HepG2 (cell line): ENCODE measurements around the gene VWA1. TPM values are rescaled to one million over a fixed set of nuclear protein-coding genes. Genes with fewer than 3 reads are reported as not detected.
A peak's percentile ranks its signal among the peaks of the same experiment; 100 is the strongest.

ENCODE experiments used
- ARNT2 ChIP-seq: sonication (generic); formaldehyde crosslinking; IDR thresholded peaks from 2 replicates; pipeline ENCODE4 v1.8.0; 2022; ENCODE audit warnings: mild to moderate bottlenecking, low read depth, missing genetic modification reagents, moderate library complexity
- FOXK2 ChIP-seq: fragments of 450-650 bp; IDR thresholded peaks from 2 replicates; pipeline ENCODE4 v1.6.1; 2016
- FOXO1 ChIP-seq: sonication (generic); formaldehyde crosslinking; IDR thresholded peaks from 2 replicates; pipeline ENCODE4 v1.4.0; 2020; ENCODE audit warnings: missing genetic modification reagents
- GATAD2A ChIP-seq: IDR thresholded peaks from 2 replicates; pipeline ENCODE4 v1.6.1; 2016
- PAWR ChIP-seq: sonication (generic); formaldehyde crosslinking; IDR thresholded peaks from 2 replicates; pipeline ENCODE4 v1.4.0; 2020; ENCODE audit warnings: missing genetic modification reagents, mild to moderate bottlenecking, borderline replicate concordance
- POLR2G ChIP-seq: fragments of 200-400 bp; formaldehyde crosslinking; IDR thresholded peaks from 2 replicates; pipeline ENCODE4 v1.6.1; 2018; ENCODE audit warnings: mild to moderate bottlenecking, low read depth, low read length, moderate library complexity
- SSRP1 ChIP-seq: IDR thresholded peaks from 2 replicates; pipeline ENCODE4 v1.6.1; 2016; ENCODE audit warnings: control low read depth
- ZFP1 ChIP-seq: IDR thresholded peaks from 2 replicates; pipeline ENCODE4 v1.6.1; 2016
- ZNF501 ChIP-seq: sonication (generic); formaldehyde crosslinking; IDR thresholded peaks from 2 replicates; pipeline ENCODE4 v1.5.1; 2020; ENCODE audit warnings: mild to moderate bottlenecking, moderate library complexity, missing genetic modification reagents
- ZNF543 ChIP-seq: sonication (generic); formaldehyde crosslinking; IDR thresholded peaks from 2 replicates; pipeline ENCODE4 v1.4.0; 2020; ENCODE audit warnings: mild to moderate bottlenecking, missing genetic modification reagents
- ZNF619 ChIP-seq: sonication (generic); formaldehyde crosslinking; IDR thresholded peaks from 2 replicates; pipeline ENCODE4 v1.4.0; 2020; ENCODE audit warnings: mild to moderate bottlenecking, missing genetic modification reagents
- ZNF740 ChIP-seq: sonication (generic); formaldehyde crosslinking; IDR thresholded peaks from 2 replicates; pipeline ENCODE4 v1.4.0; 2020; ENCODE audit warnings: missing genetic modification reagents
- polyA plus RNA-seq, 8 experiments: library from polyadenylated mRNA; depleted of rRNA in 3 of 8; stranded (reverse) in 7 of 8; unstranded in 1 of 8; fragments of >200 nt; fragmentation: Illumina TruSeq in 4 of 8; extraction: Trizol in 4 of 8; gene quantifications; 2 replicates each; pipeline versions ENCODE4 v1.2.1 to v1.2.3, GENCODE V29; 2011 to 2016; ENCODE audit warnings: low read depth in 4 of 8, missing spikeins in 1 of 8, mixed read lengths in 1 of 8; ENCODE audit not compliant: insufficient read depth in 1 of 8
- total RNA-seq, 5 experiments: library from RNA; depleted of rRNA; stranded (reverse); fragments of >200 nt; fragmentation: Illumina TruSeq; extraction: Trizol; gene quantifications; 2 replicates each; pipeline ENCODE4 v1.2.3, GENCODE V29; 2016; ENCODE audit warnings: low read depth in 1 of 5
- TF ChIP-seq, protein P1 (sequence below): IDR thresholded peaks from 2 replicates; pipeline ENCODE4 v1.6.1; 2016; ENCODE audit warnings: low read depth
- TF ChIP-seq, protein P2 (sequence below): sonication (generic); formaldehyde crosslinking; IDR thresholded peaks from 2 replicates; pipeline ENCODE4 v1.4.0; 2020; ENCODE audit warnings: missing genetic modification reagents, borderline replicate concordance

The VWA1 gene
- total and polyA plus RNA-seq, 2 of the 13 experiments (the other 11 are each of a cell fraction or from before 2014, with no cell fraction given), result 40.9 to 57.5 TPM

DNA sequence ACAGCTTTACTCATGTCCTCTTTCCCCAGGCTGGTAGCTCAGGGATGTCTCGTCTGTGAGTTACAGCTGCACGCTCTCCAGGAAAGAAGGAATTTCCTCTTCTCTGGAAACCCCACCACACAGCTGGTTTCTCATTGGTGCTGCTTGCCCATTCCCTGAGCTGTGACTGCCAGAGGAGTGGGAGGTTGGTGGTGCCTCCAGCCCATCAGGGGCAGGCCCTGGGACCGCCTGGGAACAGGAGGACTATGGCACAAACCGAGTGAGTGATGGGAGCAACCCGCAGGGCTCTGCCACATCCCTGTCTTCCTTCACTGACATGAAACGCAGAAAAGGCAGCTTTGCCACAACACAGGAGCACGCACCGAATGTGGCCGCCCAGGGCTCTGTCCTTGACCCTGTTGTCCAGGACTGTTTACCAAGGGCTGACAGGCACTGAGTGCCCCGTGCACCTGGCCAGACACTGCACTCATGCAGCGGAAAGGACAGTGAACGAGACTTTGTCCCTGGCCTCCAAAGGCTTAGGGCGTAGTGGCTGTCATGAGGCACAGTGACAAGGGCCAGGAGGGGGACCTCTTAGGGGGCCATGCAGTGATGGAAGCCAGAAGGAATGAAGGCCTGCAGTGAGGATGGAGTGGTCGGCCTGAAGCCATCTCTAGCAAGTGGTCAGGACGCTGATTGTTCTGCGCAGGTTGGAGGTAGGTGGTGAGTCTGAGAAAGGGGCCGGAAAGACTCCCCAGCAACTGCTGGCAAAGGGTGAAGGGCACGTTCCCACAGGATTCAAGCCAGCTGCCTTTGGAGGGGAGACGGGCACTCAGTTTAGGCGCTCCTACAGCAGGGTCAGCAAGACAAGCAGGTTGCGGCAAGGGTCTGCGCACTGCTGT is 34.7 kb upstream of the VWA1 start (continued):
- TF ChIP-seq ARNT2, result peak; percentile 87
- TF ChIP-seq FOXO1 (CRISPR knock-in tag), result peak; percentile 100
- TF ChIP-seq, protein P1, sequence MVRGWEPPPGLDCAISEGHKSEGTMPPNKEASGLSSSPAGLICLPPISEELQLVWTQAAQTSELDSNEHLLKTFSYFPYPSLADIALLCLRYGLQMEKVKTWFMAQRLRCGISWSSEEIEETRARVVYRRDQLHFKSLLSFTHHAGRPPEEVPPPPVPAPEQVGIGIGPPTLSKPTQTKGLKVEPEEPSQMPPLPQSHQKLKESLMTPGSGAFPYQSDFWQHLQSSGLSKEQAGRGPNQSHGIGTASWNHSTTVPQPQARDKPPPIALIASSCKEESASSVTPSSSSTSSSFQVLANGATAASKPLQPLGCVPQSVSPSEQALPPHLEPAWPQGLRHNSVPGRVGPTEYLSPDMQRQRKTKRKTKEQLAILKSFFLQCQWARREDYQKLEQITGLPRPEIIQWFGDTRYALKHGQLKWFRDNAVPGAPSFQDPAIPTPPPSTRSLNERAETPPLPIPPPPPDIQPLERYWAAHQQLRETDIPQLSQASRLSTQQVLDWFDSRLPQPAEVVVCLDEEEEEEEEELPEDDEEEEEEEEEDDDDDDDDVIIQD (CRISPR knock-in tag), result peak; percentile 83
- TF ChIP-seq PAWR (CRISPR knock-in tag), result no peak
- peak; percentile 69 for TF ChIP-seq POLR2G
- TF ChIP-seq, protein P2, sequence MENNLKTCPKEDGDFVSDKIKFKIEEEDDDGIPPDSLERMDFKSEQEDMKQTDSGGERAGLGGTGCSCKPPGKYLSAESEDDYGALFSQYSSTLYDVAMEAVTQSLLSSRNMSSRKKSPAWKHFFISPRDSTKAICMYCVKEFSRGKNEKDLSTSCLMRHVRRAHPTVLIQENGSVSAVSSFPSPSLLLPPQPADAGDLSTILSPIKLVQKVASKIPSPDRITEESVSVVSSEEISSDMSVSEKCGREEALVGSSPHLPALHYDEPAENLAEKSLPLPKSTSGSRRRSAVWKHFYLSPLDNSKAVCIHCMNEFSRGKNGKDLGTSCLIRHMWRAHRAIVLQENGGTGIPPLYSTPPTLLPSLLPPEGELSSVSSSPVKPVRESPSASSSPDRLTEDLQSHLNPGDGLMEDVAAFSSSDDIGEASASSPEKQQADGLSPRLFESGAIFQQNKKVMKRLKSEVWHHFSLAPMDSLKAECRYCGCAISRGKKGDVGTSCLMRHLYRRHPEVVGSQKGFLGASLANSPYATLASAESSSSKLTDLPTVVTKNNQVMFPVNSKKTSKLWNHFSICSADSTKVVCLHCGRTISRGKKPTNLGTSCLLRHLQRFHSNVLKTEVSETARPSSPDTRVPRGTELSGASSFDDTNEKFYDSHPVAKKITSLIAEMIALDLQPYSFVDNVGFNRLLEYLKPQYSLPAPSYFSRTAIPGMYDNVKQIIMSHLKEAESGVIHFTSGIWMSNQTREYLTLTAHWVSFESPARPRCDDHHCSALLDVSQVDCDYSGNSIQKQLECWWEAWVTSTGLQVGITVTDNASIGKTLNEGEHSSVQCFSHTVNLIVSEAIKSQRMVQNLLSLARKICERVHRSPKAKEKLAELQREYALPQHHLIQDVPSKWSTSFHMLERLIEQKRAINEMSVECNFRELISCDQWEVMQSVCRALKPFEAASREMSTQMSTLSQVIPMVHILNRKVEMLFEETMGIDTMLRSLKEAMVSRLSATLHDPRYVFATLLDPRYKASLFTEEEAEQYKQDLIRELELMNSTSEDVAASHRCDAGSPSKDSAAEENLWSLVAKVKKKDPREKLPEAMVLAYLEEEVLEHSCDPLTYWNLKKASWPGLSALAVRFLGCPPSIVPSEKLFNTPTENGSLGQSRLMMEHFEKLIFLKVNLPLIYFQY, result peak; percentile 69
- 0 out of 2 replicates have a peak, but pooled peaks have one; percentile 30 for TF ChIP-seq ZNF740 (CRISPR knock-in tag)
- peak; percentile 97 for TF ChIP-seq ZNF543 (CRISPR knock-in tag)
- peak; percentile 96 for TF ChIP-seq FOXK2
- peak; percentile 81; the same call in 1 of the 2 replicates for TF ChIP-seq ZFP1 (CRISPR knock-in tag)
- TF ChIP-seq ZNF619 (CRISPR knock-in tag), result peak; percentile 90
- TF ChIP-seq GATAD2A (CRISPR knock-in tag), result peak; percentile 96
- peak; percentile 95 for TF ChIP-seq ZNF501 (CRISPR knock-in tag)
- TF ChIP-seq SSRP1 (CRISPR knock-in tag), result peak; percentile 88
